Inflammatory macrophage treated with lipopolysaccharide for 4 hours (primary cell): ENCODE measurements around the gene MEGF6.

Experiments
- DNase-seq: peaks from one replicate; pipeline ENCODE4 v3.0.0-alpha.2; 2020

Gene MEGF6

GRCh38 chr1:3515774-3516480 is 95.4 kb downstream of the MEGF6 start:
- DNase-seq = no peak

- DNase-seq = no peak
Observed at GRCh38 chr1:3515272-3515671, 96.0 kb downstream of the MEGF6 start.

- DNase-seq = no peak
Observed at GRCh38 chr1:3514404-3514803, 96.9 kb downstream of the MEGF6 start.

- no peak for DNase-seq
Observed at GRCh38 chr1:3511856-3512255, 99.5 kb downstream of the MEGF6 start.

GRCh38 chr1:3511306-3511705 is 100.0 kb downstream of the MEGF6 start:
- no peak for DNase-seq

GRCh38 chr1:3510956-3511250 is 100.4 kb downstream of the MEGF6 start:
- DNase-seq = no peak

- no peak for DNase-seq
Observed at GRCh38 chr1:3510136-3510955, 101.0 kb downstream of the MEGF6 start.

GRCh38 chr1:3509721-3510120 is 101.6 kb downstream of the MEGF6 start:
- DNase-seq = no peak

GRCh38 chr1:3508757-3509415 is 102.4 kb downstream of the MEGF6 start:
- DNase-seq = no peak

GRCh38 chr1:3507636-3508275 is 103.6 kb downstream of the MEGF6 start:
- DNase-seq = no peak

GRCh38 chr1:3506943-3507342 is 104.4 kb downstream of the MEGF6 start:
- DNase-seq = no peak

GRCh38 chr1:3506041-3506440 is 105.3 kb downstream of the MEGF6 start:
- DNase-seq = no peak

GRCh38 chr1:3505161-3505560 is 106.1 kb downstream of the MEGF6 start:
- no peak for DNase-seq

- DNase-seq = no peak
Observed at GRCh38 chr1:3504822-3505153, 106.5 kb downstream of the MEGF6 start.

GRCh38 chr1:3504151-3504821 is 107.0 kb downstream of the MEGF6 start:
- DNase-seq = peak; percentile 68

GRCh38 chr1:3503525-3503886 is 107.8 kb downstream of the MEGF6 start:
- no peak for DNase-seq

GRCh38 chr1:3502641-3503524 is 108.4 kb downstream of the MEGF6 start:
- DNase-seq = no peak

- DNase-seq = no peak
Observed at GRCh38 chr1:3501856-3502640, 109.3 kb downstream of the MEGF6 start.

- no peak for DNase-seq
Observed at GRCh38 chr1:3501437-3501836, 109.9 kb downstream of the MEGF6 start.

- DNase-seq = no peak
Observed at GRCh38 chr1:3500265-3500835, 111.0 kb downstream of the MEGF6 start.

GRCh38 chr1:3499611-3500010 is 111.7 kb downstream of the MEGF6 start:
- no peak for DNase-seq
